ENCODE data around the gene ADSS1.
A peak's percentile ranks its signal among the peaks of the same experiment; 100 is the strongest.

ADSS1 gene

DNA sequence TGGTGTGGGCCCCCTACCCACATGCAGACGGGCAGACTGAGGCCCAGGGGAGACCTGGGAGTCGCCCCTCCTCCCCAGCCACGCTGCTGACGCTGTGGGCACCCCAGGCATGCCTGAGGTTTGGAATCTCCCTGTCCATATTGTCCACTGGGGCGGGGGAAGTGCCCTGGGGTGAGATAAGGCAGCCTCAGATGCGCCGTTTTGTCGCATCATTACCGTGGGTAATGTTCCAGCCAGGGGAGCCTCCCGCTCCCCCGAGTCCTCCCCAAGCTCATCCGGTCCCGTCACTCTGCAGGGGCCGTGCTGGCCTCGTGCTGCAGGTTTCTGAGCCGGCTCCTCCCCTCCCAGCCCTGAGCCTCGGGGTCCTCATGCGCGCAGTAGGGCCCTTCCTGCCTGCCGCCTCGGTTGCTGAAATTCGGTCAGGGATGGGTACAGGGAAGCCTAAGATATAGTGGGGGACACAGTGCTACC is 23.2 kb upstream of the ADSS1 start:
- no peak for DNase-seq

DNA sequence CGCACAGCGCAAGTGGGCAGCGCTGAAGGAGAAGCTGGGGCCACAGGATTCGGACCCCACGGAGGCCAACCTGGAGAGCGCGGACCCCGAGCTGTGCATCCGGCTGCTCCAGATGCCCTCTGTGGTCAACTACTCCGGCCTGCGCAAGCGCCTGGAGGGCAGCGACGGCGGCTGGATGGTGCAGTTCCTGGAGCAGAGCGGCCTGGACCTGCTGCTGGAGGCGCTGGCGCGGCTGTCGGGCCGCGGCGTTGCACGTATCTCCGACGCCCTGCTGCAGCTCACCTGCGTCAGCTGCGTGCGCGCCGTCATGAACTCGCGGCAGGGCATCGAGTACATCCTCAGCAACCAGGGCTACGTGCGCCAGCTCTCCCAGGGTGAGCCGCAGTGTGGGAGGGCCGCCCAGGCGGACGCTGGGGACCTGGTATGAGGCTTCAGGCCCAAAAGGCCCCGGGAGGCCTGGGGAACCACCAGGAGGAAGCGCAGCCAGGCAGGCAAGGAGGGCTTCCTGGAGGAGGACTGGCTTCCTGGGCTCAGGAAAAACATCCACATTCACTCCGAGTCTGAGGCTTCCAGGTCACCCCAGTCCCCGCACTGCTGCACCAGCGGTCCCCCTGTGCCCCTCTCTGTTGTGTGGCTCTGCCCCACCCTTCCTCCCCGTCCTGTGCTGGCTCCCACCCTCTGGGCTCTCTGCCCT is 22.5 kb upstream of the ADSS1 start:
- no peak for DNase-seq

DNA sequence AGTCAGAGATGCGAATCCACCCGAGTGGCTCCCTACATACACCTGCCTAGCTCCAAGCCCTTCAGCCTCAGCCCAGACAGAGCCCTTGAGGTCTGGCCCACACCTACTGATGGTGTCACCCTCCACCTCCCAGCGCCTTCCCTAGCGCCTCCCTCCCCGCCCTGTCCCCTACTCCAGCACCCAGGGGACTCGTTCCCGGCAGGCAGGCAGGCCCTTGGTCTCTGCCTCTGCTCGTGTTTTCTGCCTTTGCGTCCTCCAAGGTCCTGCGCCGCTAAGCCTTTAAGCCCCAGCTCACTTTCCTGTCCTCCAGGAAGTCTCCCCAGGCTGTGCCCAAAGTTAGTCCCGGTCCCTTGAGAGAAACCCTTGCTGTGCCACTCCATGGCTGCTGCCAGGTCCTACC is 21.9 kb upstream of the ADSS1 start:
- DNase-seq = no peak

DNA sequence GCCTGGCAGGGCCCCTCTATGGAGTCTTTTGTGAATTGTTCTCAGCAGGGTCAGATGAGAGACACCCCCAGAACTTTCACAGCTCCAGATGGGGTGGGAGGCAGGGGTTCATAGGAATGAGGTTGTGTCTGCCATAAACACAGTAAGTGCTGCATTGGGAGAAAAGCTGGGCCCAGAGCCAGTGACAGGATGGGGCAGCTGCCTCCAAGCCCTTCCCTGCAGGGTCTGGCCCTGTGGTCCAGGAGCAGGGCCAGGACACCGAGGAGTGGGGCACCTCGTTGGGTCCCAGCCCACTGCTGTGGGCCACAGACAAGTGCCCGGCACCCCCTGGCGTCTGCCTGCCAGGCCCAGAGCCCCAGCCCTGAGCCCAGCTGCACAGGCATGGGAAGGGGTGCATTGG is 21.4 kb upstream of the ADSS1 start:
- DNase-seq = no peak

DNA sequence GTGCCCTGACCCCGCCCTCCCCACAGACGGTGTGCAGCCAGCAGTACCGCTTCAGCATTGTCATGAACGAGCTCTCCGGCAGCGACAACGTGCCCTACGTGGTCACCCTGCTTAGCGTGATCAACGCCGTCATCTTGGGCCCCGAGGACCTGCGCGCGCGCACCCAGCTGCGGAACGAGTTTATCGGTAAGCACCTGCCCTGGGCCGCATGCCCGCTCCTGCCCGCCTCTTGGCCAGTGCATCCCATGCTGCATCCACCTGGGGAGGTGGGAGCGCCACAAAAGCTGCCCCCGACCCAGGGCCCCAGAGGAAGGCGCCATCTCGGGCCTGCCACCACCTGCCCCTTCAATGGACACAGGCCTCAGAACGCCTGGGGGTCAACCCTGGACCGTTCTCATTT is 20.8 kb upstream of the ADSS1 start:
- no peak for DNase-seq

DNA sequence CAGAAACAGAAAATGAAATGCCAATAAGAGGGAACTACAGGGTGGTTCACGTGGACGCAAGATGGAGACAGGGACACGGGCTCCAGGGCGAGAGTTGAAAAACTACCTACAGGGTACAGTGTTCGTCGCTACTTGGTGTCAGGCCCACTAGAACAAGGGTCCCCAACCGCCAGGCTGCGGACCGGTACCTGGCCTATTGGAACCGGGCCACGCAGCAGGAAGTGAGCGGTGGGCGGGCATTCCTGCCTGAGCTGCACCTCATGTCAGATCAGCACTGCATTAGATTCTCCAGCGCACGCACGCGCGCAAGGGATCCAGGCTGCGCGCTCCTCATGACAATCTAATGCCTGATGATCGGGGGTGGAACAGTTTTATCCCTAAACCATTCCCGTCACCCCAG is 19.8 kb upstream of the ADSS1 start:
- DNase-seq = no peak

DNA sequence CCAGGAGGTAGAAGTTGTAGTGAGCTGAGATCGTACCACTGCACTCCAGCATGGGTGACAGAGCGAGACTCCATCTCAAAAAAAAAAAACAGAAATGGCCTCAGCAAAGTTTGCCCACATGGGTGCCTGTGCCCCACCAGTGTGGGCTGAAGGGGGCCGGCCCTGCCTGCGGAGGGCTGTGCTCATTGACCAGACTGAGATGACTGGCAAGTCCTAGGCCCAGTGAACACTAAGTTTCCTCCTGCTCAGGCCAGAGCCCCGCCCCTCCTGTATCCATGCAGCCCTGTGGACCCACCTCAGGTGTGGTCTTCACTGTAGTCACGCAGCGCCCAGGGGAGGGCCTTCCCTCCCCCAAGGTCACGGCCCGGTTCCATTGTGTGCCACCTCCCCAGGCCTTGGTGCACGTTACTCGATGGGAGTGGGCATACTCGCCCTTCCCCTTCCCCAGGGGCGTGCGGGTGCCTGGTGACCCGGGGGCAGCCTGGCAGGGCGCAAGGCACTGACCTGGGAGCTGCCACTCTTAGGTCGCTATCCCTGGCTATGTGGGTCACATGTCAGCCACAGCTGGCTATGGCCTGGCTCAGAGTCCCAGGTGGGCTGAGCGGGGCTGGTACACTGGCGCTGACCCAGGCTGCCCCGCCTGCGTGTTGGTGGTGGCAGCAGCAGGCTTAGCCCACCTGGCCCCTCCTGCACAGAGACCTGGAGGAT is 18.5 kb upstream of the ADSS1 start:
- no peak for DNase-seq

DNA sequence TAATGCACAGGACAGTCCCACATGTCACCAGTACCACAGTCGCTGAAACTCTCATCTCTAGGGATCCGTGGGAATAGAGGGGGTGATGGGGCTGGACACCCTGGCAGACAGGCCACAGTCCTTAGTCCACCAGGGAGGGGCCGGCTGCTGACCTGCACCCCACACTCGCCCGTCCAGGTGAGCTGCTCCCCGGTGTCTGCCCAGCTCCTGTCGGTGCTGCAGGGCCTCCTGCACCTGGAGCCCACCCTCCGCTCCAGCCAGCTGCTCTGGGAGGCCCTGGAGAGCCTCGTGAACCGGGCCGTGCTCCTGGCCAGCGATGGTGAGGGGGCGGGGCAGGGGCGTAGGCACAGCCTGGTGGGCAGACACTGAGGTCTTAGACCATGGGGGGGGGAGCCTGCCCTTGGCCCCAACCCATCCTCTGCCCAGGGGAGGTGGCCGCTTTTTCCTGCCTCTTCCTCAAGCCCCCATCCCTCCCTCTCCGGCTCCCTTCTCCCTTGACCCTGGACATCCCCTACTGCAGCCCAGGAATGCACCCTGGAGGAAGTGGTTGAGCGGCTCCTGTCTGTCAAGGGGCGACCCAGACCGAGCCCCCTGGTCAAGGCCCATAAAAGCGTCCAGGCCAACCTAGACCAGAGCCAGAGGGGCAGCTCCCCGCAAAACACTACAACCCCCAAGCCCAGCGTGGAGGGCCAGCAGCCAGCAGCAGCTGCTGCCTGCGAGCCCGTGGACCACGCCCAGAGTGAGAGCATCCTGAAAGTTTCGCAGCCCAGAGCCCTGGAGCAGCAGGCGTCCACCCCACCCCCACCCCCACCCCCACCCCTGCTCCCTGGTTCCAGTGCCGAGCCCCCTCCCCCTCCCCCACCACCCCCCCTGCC is 17.1 kb upstream of the ADSS1 start:
- no peak for DNase-seq

DNA sequence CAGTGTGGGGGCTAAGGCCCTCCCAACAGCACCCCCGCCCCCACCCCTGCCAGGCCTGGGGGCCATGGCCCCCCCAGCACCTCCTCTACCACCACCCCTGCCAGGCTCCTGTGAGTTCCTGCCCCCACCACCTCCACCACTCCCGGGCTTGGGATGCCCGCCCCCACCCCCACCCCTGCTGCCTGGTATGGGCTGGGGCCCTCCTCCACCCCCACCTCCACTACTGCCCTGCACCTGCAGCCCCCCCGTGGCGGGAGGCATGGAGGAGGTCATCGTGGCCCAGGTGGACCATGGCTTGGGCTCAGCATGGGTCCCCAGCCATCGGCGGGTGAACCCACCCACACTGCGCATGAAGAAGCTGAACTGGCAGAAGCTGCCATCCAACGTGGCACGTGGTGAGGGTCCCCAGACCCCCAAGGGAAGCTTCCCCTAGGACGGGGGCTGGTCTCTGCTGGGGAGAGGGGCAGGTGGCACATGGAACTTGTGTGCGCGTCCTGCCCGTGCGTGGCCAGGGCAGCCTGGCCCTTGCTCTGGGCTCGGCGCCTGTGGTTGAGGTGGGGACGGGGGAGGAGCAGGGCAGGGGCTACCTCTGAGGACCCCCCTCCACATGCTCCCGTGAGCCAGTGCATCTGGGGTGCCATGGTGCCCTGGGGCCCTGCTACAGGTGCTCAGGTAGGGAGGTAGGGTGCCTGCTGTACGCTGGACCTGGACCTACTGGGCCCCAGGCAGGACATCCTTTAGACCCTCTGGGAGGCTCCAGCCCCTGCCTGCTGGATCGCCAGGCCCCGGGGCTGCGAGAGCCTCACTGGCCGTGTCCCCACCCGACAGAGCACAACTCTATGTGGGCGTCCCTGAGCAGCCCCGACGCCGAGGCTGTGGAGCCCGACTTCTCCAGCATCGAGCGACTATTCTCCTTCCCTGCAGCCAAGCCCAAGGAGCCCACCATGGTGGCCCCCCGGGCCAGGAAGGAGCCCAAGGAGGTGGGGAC is 16.1 kb upstream of the ADSS1 start:
- no peak for DNase-seq

DNA sequence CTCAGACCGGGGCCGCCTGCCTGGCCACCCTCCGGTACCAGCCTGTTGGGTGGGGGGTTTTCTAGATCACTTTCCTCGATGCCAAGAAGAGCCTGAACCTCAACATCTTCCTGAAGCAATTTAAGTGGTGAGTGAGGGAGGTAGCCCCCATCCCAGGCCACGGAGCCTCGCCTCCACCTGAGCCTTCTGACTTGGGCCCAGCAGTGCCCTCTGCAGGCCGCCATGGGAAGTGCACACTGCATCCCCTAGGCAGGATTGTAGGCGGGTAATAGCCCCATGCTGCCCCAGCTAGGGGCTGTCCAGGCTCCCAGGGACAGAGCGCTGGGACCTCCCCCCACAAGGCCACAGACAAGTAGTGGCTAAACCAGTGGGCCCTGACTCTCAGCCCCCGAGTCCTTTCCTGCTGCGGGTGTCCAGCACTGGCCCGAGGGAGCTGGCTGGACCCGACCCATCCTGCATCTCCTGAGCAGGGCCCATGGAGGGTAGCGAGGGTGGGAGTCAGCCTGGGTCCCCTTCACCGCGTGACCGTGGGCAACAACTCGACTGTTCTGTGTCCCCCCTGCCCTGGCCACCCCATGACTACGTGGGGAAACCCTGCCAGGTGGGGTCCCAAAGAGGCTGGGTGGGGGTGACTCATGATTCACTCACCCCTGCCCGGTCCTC is 15.3 kb upstream of the ADSS1 start:
- DNase-seq = peak; percentile 66

DNA sequence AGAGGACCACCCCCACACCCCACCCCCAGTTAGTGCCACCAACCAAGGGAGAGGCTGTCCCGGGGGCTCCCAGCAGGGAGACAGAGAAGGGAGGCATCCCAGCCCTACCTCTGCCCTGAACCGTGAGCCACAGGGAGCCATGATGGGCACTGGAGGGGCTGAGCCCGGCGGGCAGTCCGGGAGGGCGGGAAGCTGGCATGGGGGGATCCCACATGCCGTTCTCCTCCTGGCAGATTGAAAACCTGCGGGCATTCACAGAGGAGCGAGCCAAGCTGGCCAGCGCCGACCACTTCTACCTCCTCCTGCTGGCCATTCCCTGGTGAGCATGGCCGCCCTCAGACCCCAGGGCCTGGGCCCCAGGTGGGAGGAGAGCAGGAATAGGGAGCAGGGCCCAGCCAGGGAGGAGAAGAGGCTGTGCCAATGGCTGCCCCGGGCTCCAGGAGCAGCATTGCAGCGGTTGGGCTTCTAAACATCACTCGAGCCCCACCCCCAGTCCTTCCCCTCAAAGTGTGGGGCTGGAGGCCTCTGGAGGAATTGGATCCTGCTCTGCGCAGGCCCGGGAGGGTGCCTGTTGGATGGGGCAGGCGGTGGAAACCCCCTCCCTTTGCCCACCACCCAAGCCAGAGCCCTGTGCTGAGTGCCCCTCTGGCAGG is 14.5 kb upstream of the ADSS1 start:
- no peak for DNase-seq

DNA sequence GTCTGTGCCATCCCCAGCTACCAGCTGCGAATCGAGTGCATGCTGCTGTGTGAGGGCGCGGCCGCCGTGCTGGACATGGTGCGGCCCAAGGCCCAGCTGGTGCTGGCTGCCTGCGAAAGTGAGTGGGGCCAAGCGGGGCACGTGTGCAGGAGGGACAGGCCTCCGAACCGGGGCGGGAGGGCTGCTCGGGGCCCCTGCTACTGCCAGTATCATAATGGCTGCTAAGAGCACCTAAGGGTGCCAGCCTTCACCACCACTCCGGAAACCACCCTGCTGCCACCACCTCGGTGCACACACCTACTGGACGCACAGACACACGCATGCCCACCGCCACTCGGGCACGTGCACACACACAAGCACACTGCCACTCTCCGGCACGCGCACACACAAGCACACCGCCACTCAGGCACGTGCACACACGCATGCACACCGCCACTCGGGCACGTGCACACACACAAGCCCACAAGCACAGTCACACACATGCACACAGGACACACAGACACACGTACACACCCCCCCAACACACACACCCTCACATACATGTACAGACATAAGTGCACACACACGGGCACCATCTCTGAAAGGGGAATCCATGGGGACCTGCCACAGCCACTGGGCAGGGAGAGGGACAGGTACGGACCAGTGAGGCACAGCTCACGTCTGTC is 13.8 kb upstream of the ADSS1 start:
- DNase-seq = no peak

DNA sequence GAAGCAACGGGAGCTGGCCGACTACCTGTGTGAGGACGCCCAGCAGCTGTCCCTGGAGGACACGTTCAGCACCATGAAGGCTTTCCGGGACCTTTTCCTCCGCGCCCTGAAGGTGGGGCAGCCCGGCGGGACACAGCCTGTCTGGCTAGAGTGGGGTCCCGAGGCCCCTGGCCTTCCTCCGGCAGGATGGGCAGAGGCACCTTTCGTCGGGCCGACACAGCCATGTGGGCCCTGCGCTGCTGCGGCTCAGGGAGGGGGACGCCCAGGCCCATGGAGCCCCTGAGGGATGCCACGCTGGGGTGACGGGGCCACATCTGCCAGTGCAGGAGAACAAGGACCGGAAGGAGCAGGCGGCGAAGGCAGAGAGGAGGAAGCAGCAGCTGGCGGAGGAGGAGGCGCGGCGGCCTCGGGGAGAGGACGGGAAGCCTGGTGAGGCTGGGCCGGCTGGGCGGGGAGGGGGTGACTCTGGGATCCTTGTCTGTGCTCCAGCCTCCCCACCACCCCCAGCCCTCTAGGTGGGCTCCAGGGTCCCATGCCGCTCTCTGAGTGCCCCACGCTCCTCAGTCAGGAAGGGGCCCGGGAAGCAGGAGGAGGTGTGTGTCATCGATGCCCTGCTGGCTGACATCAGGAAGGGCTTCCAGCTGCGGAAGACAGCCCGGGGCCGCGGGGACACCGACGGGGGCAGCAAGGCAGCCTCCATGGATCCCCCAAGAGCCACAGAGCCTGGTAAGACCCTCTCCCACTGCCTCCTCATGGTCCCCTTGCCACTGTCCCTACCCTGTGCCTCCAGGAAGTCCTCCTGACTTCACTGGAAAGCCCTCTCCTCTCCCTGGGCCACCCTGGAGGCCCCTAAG is 10.9 kb upstream of the ADSS1 start:
- DNase-seq = no peak

DNA sequence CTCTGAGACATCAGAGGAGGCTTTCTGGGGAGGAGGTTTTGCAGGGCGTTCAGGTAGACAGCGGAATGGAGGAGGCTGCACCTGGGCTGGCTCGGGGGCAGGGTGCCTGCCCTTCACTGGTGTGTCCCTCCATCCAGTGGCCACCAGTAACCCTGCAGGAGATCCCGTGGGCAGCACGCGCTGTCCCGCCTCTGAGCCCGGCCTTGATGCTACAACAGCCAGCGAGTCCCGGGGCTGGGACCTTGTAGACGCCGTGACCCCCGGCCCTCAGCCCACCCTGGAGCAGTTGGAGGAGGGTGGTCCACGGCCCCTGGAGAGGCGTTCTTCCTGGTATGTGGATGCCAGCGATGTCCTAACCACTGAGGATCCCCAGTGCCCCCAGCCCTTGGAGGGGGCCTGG is 10.0 kb upstream of the ADSS1 start:
- no peak for DNase-seq

DNA sequence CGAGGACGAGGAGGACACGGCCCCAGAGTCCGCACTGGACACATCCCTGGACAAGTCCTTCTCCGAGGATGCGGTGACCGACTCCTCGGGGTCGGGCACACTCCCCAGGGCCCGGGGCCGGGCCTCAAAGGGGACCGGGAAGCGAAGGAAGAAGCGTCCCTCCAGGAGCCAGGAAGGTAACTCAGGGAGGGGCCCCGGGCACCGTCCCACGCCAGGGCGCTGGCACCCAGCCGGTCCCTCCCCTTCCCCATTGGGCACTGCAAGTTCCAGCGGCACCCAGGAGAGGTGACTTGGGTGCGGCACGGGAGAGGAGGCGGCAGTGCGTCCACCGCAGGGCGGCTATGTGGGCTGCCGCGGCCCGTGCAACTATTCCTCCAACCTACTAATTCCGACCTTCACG is 9.3 kb upstream of the ADSS1 start:
- no peak for DNase-seq

DNA sequence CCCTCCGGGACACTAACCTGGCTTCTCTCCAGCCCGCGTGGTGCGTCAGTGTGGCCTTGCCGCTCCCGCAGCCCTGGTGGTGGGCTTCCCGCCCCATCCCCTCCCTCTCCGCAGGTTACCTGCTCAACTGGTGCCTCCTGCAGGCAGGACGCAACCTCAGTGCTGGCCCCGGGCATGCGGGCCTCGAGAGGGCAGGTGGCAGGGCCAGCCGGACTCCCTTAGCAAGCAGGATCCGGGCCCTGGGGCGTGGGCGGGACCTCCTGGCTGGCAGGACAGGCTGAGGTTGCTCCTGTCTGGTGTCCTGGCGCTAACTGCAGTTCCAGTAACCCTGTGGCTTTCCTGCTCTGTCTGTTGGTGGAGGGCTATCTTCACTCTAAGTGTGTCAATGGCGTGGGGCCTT is 8.6 kb upstream of the ADSS1 start:
- DNase-seq = no peak

DNA sequence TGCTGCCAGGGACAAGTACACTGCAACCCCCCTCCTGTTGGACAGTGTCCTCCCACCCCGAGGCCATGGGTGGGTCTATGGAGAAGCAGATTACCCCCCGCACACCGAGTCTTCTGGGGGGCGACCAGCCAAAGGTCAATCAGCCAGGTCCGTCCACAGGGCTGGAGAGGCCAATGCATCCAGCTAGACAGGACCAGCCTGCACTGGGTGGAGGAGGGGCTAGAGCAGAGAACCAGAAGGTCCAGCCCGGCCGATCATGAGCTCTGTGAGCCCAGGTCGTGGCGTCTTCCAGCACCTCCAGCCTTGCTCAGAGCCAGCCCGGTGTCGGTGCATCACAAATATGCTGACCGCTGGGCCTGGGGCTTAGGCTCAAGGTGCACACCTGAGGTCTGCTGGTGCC is 8.2 kb upstream of the ADSS1 start:
- DNase-seq = no peak

DNA sequence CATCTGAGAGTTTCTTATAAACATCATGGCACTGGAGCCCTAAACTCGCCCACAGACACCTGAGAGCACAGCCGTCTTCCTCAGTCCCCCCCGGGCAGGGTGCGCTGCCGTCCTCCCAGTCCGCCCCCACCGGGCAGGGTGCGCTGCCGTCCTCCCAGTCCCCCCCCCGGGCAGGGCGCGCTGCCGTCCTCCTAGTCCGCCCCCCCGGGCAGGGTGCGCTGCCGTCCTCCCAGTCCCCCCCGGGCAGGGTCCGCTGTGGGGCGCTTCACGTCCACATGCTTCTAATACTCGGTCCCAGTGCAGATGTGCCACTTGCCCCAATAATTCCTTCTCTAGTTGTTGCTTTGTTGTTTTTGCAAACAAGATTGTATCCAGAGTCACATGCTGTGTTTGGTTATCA is 6.9 kb upstream of the ADSS1 start:
- DNase-seq = no peak

DNA sequence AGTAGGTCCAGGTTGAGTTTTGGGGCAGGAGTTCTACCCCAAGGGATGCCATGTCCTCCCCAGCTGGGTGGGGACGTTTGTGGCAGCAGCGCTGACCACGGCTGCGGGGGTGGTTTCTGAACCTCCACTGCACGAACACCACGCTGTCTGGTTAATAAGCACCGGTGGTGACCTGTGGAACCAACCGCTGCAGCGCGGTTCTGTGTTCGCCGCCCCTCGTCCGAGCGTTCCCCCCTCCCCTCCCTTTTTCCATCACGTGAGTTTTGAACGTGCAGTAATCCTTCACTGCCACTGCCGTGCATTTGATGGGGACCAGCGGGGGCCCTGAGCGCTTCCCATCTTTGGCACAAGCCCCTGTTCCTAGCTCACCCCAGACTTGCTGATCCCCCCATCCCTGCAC is 6.4 kb upstream of the ADSS1 start:
- DNase-seq = no peak

DNA sequence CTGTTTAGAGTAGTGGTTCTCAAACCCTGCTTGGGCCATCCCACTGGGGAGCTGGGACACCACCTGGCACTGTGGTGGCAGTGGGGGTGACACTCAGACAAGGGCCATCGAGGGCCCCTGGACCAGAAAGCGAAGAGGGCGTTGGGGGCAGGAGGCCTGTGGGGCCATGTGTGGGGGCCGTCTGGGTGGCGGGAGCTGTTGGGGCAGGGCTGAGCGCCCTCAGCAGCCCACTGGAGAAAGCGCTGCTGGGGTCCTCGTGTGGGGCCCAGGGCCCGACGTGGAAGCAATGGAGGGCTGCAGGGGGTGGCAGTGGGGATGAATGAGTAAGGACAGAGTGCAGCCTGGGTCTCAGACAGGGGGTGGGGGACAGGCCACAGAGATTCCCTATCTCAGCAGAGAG is 5.9 kb upstream of the ADSS1 start:
- DNase-seq = no peak
